Activated T-helper 1 cell treated with anti-CD3 and anti-CD28 coated beads, Interleukin-12 subunit alpha, Interleukin-12 subunit beta, Interleukin-2, Interleukin-4 antibody, amounts not matched to agents 30 ng/mL and 10 ng/mL and 1 ng/mL, durations not matched to agents 14 hours and 24 hours and 36 hours (primary cell): ENCODE measurements around the gene NRG2. TPM values are rescaled to one million over a fixed set of nuclear protein-coding genes. Genes with fewer than 3 reads are reported as not detected.
A peak's percentile ranks its signal among the peaks of the same experiment; 100 is the strongest.

Experiments used
- DNase-seq: peaks from one replicate; pipeline ENCODE4 v3.0.0; 2021; ENCODE audit warnings: low spot score
- H3K27ac Mint-ChIP-seq: one replicate; pipeline ENCODE4 v1.8.0; 2021; ENCODE audit warnings: mild to moderate bottlenecking, mixed read lengths
- H3K27me3 Mint-ChIP-seq: one replicate; pipeline ENCODE4 v1.8.0; 2022; ENCODE audit warnings: mild to moderate bottlenecking, moderate library complexity, mixed read lengths; ENCODE audit not compliant: insufficient read depth
- H3K36me3 Mint-ChIP-seq: one replicate; pipeline ENCODE4 v1.8.0; 2021; ENCODE audit warnings: low read depth, mixed read lengths
- H3K4me1 Mint-ChIP-seq: one replicate; pipeline ENCODE4 v1.8.0; 2021; ENCODE audit warnings: low read depth, mixed read lengths
- H3K4me3 Mint-ChIP-seq: one replicate; pipeline ENCODE4 v1.8.0; 2021; ENCODE audit warnings: mild to moderate bottlenecking, moderate library complexity, mixed read lengths
- H3K9me3 Mint-ChIP-seq: one replicate; pipeline ENCODE4 v1.8.0; 2021; ENCODE audit warnings: mixed read lengths
- intact Hi-C: fragments of 100-400 bp; cut with micrococcal nuclease; formaldehyde crosslinking; loops from one replicate; pipeline ENCODE4 v1.15.1; 2024
- total RNA-seq: library from RNA; stranded (reverse); gene quantifications from 2 replicates; pipeline ENCODE4 v1.2.3, GENCODE V29; 2022

NRG2 gene
- total RNA-seq, 1 donor from 2014 or later, result 0.08 TPM

GRCh38 chr5:139812836-139813805 is 230.0 kb downstream of the NRG2 start:
- Mint-ChIP-seq H3K36me3 (no peaks in the 10 kb centered on the region), H3K27me3 (peaks cover 4% of the 10 kb centered on the region), H3K27ac (no peak overlapping the region), H3K4me3 (no peak overlapping the region), H3K4me1 (no peaks in the 10 kb centered on the region), H3K9me3 (no peaks in the 10 kb centered on the region)
- no peak for DNase-seq
- intact Hi-C loops, result no loop called here

DNA sequence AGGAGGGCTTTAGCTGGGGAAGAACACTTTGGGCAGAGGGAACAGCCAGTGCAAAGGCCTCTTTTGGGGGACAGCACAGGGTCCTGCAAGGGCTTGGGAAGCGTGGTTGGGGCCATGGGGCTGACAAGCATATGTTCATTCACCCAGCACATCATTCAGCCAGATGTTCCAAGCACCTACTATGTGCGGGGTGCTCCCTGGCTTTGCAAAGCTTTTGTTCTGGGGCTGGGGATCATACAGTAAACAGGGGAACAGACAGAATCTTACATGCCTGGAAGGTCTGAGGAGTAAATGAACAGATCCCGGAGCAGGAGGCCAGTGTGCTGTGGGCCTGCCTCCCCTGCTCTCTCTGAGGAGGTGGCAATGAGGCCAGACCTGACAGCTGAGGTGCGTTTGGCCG is 230.8 kb downstream of the NRG2 start:
- Mint-ChIP-seq H3K36me3 (no peaks in the 10 kb centered on the region), H3K27me3 (no peaks in the 10 kb centered on the region), H3K4me1 (no peaks in the 10 kb centered on the region), H3K27ac (no peak overlapping the region), H3K9me3 (no peaks in the 10 kb centered on the region), H3K4me3 (no peak overlapping the region)
- no peak for DNase-seq
- intact Hi-C loops, result no loop called here

GRCh38 chr5:139811274-139811607 is 231.9 kb downstream of the NRG2 start:
- Mint-ChIP-seq H3K27ac (no peak overlapping the region), H3K4me3 (no peak overlapping the region), H3K27me3 (no peaks in the 10 kb centered on the region), H3K9me3 (no peaks in the 10 kb centered on the region), H3K36me3 (no peaks in the 10 kb centered on the region), H3K4me1 (no peaks in the 10 kb centered on the region)
- intact Hi-C loops, result no loop called here
- DNase-seq, result no peak

GRCh38 chr5:139810341-139811273 is 232.5 kb downstream of the NRG2 start:
- no peak overlapping the region for H3K4me3 Mint-ChIP-seq
- no peaks in the 10 kb centered on the region for H3K27me3 Mint-ChIP-seq
- H3K27ac Mint-ChIP-seq, result no peak overlapping the region
- H3K9me3 Mint-ChIP-seq, result no peaks in the 10 kb centered on the region
- no peaks in the 10 kb centered on the region for H3K4me1 Mint-ChIP-seq
- no peak for DNase-seq
- intact Hi-C loops, result no loop called here
- no peaks in the 10 kb centered on the region for H3K36me3 Mint-ChIP-seq

- DNase-seq, result no peak
- Mint-ChIP-seq H3K4me1 (no peaks in the 10 kb centered on the region), H3K36me3 (no peaks in the 10 kb centered on the region), H3K9me3 (no peaks in the 10 kb centered on the region), H3K4me3 (no peak overlapping the region), H3K27me3 (no peaks in the 10 kb centered on the region), H3K27ac (no peak overlapping the region)
- intact Hi-C loops, result no loop called here
Observed at GRCh38 chr5:139809331-139809810, 233.7 kb downstream of the NRG2 start.

DNA sequence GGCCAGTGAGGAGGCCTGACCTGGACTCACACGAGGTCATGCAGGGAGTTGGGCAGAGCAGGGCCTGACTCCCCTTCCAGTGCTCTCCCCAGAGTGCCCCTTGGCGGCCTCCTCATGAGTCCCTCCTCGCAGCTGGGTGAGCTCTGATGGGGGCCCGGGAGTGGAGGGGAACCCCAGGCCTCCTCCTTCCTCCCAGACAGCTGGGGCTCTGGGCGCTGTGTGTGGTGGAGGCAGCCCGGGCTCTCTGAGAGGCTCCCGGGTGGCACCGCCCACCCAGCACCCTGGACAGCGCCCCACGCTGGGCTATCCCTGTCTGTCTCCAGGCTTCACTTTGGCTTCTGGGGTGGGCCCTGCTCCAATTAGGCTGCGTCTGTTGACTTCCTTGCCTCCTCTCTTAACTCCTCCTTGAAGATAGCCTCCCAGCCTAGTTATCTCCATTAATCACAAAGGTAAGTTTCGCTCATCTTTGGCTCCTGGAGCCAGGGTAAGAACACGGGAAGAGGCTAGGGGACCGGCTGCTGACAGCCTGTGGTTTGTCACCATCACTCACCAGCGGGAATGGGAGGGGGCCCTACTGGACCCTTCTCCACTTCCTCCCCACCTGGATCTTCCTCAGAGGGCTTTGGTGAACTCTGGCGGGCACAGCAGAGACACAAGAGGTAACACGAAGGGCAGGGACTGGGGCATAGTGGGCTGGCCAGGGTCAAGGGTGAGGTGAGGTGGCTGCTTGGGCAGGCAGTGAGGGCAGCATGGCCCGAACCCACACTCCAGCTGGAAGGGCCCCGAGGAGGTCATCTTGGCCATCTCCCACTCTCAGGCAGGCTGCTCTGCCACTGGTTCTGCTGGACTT is 234.4 kb downstream of the NRG2 start:
- no peaks in the 10 kb centered on the region for H3K36me3 Mint-ChIP-seq
- no peak overlapping the region for H3K4me3 Mint-ChIP-seq
- no peaks in the 10 kb centered on the region for H3K9me3 Mint-ChIP-seq
- intact Hi-C loops, result no loop called here
- H3K27ac Mint-ChIP-seq, result no peak overlapping the region
- no peaks in the 10 kb centered on the region for H3K4me1 Mint-ChIP-seq
- DNase-seq, result peak; percentile 15
- H3K27me3 Mint-ChIP-seq, result no peaks in the 10 kb centered on the region

- no peaks in the 10 kb centered on the region for H3K4me1 Mint-ChIP-seq
- H3K36me3 Mint-ChIP-seq, result no peaks in the 10 kb centered on the region
- H3K4me3 Mint-ChIP-seq, result no peak overlapping the region
- intact Hi-C loops, result no loop called here
- H3K27ac Mint-ChIP-seq, result no peak overlapping the region
- H3K9me3 Mint-ChIP-seq, result no peaks in the 10 kb centered on the region
- DNase-seq, result no peak
- no peaks in the 10 kb centered on the region for H3K27me3 Mint-ChIP-seq
Observed at GRCh38 chr5:139807647-139808030, 235.5 kb downstream of the NRG2 start.

DNA sequence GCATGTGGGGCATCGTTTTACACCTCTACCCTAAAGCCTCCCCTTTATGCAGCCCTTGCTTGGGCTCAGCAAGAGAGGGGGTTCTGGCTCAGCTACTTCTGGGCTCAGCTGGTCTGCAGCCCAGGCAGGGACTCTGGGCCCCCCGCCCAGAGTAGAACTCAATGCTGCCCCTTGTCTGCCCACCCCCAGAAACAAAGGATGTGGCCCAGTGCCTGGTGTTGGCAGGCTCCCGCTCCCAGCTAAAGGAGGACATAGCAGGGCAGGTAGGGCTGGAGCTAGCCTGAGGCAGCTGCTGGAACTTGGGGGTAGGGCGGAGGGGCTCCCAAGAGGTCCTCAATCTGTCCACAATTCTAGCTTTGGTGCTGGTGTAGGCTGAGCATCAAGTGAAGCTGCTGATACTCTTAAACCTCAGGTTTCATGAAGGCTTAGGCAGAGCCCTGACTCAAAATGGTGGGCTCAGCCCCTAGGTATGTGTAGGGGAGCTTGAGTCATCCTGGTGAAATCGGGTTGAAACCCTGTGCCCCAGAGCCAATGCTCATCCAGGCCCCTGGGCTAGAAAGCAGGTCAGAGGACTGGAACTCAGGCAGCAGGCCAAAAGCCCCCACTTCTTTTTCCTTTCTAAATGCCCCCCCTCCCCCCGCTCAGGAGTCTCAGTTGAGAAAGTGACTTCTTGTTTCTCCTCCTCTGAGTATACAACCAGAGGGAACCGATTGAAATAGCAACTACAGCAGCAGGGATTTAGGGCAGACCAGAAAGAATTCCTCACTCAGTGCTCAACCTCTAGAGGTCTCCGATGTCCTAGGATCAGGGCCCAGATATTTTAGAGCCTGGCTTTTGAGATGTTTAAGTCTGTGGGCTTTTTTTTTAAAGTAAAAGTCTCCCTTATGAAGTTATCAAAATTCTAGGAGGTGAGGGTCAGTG is 236.1 kb downstream of the NRG2 start:
- DNase-seq, result no peak
- no peaks in the 10 kb centered on the region for H3K27me3 Mint-ChIP-seq
- no peak overlapping the region for H3K27ac Mint-ChIP-seq
- no peaks in the 10 kb centered on the region for H3K4me1 Mint-ChIP-seq
- no peaks in the 10 kb centered on the region for H3K36me3 Mint-ChIP-seq
- no peaks in the 10 kb centered on the region for H3K9me3 Mint-ChIP-seq
- intact Hi-C loops, result no loop called here
- H3K4me3 Mint-ChIP-seq, result no peak overlapping the region

DNA sequence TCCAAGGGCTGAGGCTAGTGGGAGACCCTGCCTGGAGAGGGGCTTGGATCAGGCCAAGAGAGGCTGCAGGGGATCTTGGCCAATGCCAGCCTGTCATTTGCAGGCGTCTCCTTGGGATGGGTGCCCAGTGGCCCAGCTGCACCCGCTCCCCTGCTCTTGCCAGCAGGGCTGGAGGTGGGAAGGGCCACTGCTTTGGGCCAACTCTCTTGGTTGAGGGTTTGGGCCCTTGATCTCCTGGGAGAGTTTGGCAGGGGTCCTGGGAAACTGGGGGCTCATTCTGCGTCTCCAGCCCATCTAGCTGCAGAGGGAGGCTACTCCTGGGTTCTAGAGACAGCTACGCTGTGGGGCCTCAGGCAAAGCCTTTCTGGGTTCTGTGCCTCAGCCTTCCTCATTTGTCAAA is 237.0 kb downstream of the NRG2 start:
- no peak overlapping the region for H3K4me3 Mint-ChIP-seq
- peaks cover 5% of the 10 kb centered on the region for H3K27me3 Mint-ChIP-seq
- DNase-seq, result no peak
- H3K4me1 Mint-ChIP-seq, result no peaks in the 10 kb centered on the region
- intact Hi-C loops, result no loop called here
- no peaks in the 10 kb centered on the region for H3K36me3 Mint-ChIP-seq
- no peak overlapping the region for H3K27ac Mint-ChIP-seq
- no peaks in the 10 kb centered on the region for H3K9me3 Mint-ChIP-seq

- Mint-ChIP-seq H3K4me3 (no peak overlapping the region), H3K27me3 (peaks cover 5% of the 10 kb centered on the region), H3K36me3 (no peaks in the 10 kb centered on the region), H3K27ac (no peak overlapping the region), H3K4me1 (no peaks in the 10 kb centered on the region), H3K9me3 (no peaks in the 10 kb centered on the region)
- intact Hi-C loops, result no loop called here
- DNase-seq, result no peak
Observed at GRCh38 chr5:139805545-139805944, 237.6 kb downstream of the NRG2 start.

DNA sequence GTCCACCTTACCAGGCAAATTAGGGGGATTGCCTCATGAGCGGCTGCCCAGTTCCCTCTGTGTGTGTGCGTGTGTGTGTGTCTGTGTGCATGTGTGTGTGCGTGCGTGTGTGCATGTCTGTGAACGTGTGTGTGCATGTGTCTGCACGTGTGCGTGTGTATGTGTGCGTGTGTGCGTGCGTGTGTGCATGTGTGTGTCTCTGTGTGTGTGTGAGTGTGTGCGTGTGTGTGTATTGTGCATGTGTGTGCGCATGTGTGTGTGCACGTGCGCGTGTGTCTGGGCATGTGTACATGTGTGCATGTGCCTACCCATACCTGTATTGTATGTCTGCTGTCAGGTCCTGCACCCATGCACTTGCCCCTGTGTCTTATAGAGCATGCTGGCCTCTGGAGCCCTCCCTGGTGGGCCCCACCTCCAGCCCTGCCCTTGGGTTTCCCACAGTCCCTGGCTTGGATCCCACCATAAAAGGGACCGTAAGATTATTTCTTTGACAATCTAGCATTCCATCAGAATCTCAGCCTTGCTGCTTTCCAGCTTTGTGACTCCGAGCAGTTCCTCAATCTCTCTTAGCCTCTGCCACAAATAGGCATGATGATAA is 238.2 kb downstream of the NRG2 start:
- Mint-ChIP-seq H3K36me3 (no peaks in the 10 kb centered on the region), H3K27me3 (peaks cover 7% of the 10 kb centered on the region), H3K27ac (no peak overlapping the region), H3K4me1 (no peaks in the 10 kb centered on the region), H3K4me3 (no peak overlapping the region), H3K9me3 (no peaks in the 10 kb centered on the region)
- no peak for DNase-seq
- intact Hi-C loops, result no loop called here
